H1 (cell line): Measurements from ENCODE around the gene TPM1.

ENCODE experiments used
- GABPA ChIP-seq: IDR thresholded peaks from 2 replicates; pipeline ENCODE4 v1.6.1; 2011; ENCODE audit warnings: mild to moderate bottlenecking, low read length, moderate library complexity, borderline replicate concordance; ENCODE audit not compliant: insufficient read depth
- HDAC2 ChIP-seq, 2 experiments: fragments of 300-600 bp in 1 of 2; sonication (generic) in 1 of 2; IDR thresholded peaks; 2 replicates each; pipeline ENCODE4 v1.6.1; 2011 to 2012; ENCODE audit warnings: low read depth in 2 of 2, low read length in 2 of 2, mild to moderate bottlenecking in 2 of 2, moderate library complexity in 2 of 2, borderline replicate concordance in 1 of 2, inconsistent platforms in 1 of 2
- JUN ChIP-seq: IDR thresholded peaks from 2 replicates; pipeline ENCODE4 v1.6.1; 2011; ENCODE audit warnings: low read depth, mild to moderate bottlenecking, improper control_type of control experiment, low read length
- POLR2A ChIP-seq, 2 experiments: IDR thresholded peaks; 1 replicate in 1 of 2; 2 replicates in 1 of 2; pipeline ENCODE4 v1.6.1; 2011; ENCODE audit warnings: low read depth in 2 of 2, low read length in 2 of 2, mild to moderate bottlenecking in 2 of 2; ENCODE audit errors: control extremely low read depth in 1 of 2
- RFX5 ChIP-seq: IDR thresholded peaks from 2 replicates; pipeline ENCODE4 v1.6.1; 2011; ENCODE audit warnings: low read depth, low read length, improper control_type of control experiment, borderline replicate concordance
- SUZ12 ChIP-seq: fragments of 200-600 bp; sonication (generic); IDR thresholded peaks from 2 replicates; pipeline ENCODE4 v1.6.1; 2012; ENCODE audit warnings: mild to moderate bottlenecking, inconsistent platforms, low read length, moderate library complexity, mixed read lengths
- TEAD4 ChIP-seq: IDR thresholded peaks from 2 replicates; pipeline ENCODE4 v1.6.1; 2012; ENCODE audit warnings: low read depth, low read length, inconsistent platforms, mixed read lengths
- TF ChIP-seq, protein P1 (sequence below), 3 experiments: IDR thresholded peaks; 1 replicate in 2 of 3; 2 replicates in 1 of 3; pipeline versions ENCODE4 v1.5.1 to v1.6.1; 2011; ENCODE audit warnings: low read length in 3 of 3, mild to moderate bottlenecking in 3 of 3, inconsistent platforms in 2 of 3, low read depth in 1 of 3, moderate library complexity in 1 of 3; ENCODE audit not compliant: insufficient read depth in 1 of 3; ENCODE audit errors: control extremely low read depth in 1 of 3
- TF ChIP-seq, protein P2 (sequence below): IDR thresholded peaks from 2 replicates; pipeline ENCODE4 v1.6.1; 2011; ENCODE audit warnings: low read length, improper control_type of control experiment
- TF ChIP-seq, protein P3 (sequence below): IDR thresholded peaks from 2 replicates; pipeline ENCODE4 v1.6.1; 2012; ENCODE audit warnings: low read length, inconsistent platforms

DNA sequence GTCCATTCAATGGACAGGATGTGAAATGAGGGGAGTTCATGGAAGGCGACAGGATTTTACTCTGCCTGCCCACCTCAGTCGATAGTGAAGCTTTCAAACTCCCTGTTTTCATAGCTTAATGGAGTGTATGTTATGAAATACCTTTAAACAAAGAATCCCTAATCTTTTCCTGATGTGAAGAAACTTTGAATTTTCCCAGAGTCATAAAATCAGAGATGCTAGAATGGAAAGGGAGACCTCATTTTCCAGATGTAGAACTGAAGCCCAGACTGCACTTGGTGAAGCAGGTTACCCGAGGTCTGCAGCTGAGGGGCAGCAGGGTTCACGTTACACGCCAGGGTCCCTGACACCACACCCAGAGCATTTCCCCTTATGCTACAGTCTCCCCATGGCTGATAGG is 44.4 kb downstream of the TPM1 start:
- TF ChIP-seq SUZ12 (no peak), GABPA (no peak), JUN (no peak), POLR2A (IDR thresholded peaks at IDR 0.05; ENCODE audit: control extremely low read depth in 1 of 2, low read depth in 2 of 2, low read length in 2 of 2) (no peak), RFX5 (no peak), HDAC2 (IDR thresholded peaks at IDR 0.05; ENCODE audit: borderline replicate concordance in 1 of 2, low read depth in 2 of 2, low read length in 2 of 2) (no peak), TEAD4 (no peak)
- TF ChIP-seq, protein P1, sequence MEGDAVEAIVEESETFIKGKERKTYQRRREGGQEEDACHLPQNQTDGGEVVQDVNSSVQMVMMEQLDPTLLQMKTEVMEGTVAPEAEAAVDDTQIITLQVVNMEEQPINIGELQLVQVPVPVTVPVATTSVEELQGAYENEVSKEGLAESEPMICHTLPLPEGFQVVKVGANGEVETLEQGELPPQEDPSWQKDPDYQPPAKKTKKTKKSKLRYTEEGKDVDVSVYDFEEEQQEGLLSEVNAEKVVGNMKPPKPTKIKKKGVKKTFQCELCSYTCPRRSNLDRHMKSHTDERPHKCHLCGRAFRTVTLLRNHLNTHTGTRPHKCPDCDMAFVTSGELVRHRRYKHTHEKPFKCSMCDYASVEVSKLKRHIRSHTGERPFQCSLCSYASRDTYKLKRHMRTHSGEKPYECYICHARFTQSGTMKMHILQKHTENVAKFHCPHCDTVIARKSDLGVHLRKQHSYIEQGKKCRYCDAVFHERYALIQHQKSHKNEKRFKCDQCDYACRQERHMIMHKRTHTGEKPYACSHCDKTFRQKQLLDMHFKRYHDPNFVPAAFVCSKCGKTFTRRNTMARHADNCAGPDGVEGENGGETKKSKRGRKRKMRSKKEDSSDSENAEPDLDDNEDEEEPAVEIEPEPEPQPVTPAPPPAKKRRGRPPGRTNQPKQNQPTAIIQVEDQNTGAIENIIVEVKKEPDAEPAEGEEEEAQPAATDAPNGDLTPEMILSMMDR (IDR thresholded peaks at IDR 0.05; ENCODE audit: control extremely low read depth in 1 of 3, insufficient read depth in 1 of 3, low read depth in 1 of 3, low read length in 3 of 3), result no peak
- TF ChIP-seq, protein P2, sequence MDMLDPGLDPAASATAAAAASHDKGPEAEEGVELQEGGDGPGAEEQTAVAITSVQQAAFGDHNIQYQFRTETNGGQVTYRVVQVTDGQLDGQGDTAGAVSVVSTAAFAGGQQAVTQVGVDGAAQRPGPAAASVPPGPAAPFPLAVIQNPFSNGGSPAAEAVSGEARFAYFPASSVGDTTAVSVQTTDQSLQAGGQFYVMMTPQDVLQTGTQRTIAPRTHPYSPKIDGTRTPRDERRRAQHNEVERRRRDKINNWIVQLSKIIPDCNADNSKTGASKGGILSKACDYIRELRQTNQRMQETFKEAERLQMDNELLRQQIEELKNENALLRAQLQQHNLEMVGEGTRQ, result no peak
- TF ChIP-seq, protein P3, sequence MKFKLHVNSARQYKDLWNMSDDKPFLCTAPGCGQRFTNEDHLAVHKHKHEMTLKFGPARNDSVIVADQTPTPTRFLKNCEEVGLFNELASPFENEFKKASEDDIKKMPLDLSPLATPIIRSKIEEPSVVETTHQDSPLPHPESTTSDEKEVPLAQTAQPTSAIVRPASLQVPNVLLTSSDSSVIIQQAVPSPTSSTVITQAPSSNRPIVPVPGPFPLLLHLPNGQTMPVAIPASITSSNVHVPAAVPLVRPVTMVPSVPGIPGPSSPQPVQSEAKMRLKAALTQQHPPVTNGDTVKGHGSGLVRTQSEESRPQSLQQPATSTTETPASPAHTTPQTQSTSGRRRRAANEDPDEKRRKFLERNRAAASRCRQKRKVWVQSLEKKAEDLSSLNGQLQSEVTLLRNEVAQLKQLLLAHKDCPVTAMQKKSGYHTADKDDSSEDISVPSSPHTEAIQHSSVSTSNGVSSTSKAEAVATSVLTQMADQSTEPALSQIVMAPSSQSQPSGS, result no peak
